HepG2 (cell line): Measurements from ENCODE around the gene NR1H3. TPM values are rescaled to one million over a fixed set of nuclear protein-coding genes. Genes with fewer than 3 reads are reported as not detected.

Experiments
- HNF4A ChIP-seq: sonication (generic); formaldehyde crosslinking; IDR thresholded peaks from 2 replicates; pipeline ENCODE4 v1.4.0; 2020; ENCODE audit warnings: missing genetic modification reagents
- IRF2 ChIP-seq: IDR thresholded peaks from 2 replicates; pipeline ENCODE4 v1.6.1; 2018; ENCODE audit warnings: missing genetic modification reagents, missing compliant biosample characterization
- RCOR2 ChIP-seq: IDR thresholded peaks from 2 replicates; pipeline ENCODE4 v1.6.1; 2016; ENCODE audit warnings: missing biosample characterization, missing genetic modification reagents
- SP4 ChIP-seq: sonication (generic); formaldehyde crosslinking; IDR thresholded peaks from 2 replicates; pipeline ENCODE4 v1.8.1; 2023; ENCODE audit warnings: mild to moderate bottlenecking, missing genetic modification reagents
- SRSF9 ChIP-seq: fragments of 200-400 bp; formaldehyde crosslinking; IDR thresholded peaks from 2 replicates; pipeline ENCODE4 v1.6.1; 2018; ENCODE audit warnings: borderline replicate concordance, mild to moderate bottlenecking, low read depth, low read length; ENCODE audit not compliant: insufficient read depth, poor library complexity, severe bottlenecking
- TSC22D2 ChIP-seq: sonication (generic); formaldehyde crosslinking; IDR thresholded peaks from 2 replicates; pipeline ENCODE4 v1.5.1; 2020; ENCODE audit warnings: missing genetic modification reagents, mild to moderate bottlenecking, borderline replicate concordance
- ZMYM2 ChIP-seq: sonication (generic); formaldehyde crosslinking; IDR thresholded peaks from 2 replicates; pipeline ENCODE4 v1.8.0; 2022; ENCODE audit warnings: mild to moderate bottlenecking, missing genetic modification reagents
- ZNF326 ChIP-seq: sonication (generic); formaldehyde crosslinking; IDR thresholded peaks from 2 replicates; pipeline ENCODE4 v1.4.0; 2020; ENCODE audit warnings: missing genetic modification reagents, borderline replicate concordance
- ZNF329 ChIP-seq: sonication (generic); formaldehyde crosslinking; IDR thresholded peaks from 2 replicates; pipeline ENCODE4 v1.9.0; 2021; ENCODE audit warnings: low read depth, mild to moderate bottlenecking, missing genetic modification reagents
- ZNF558 ChIP-seq: sonication (generic); formaldehyde crosslinking; IDR thresholded peaks from 2 replicates; pipeline ENCODE4 v1.9.0; 2022; ENCODE audit warnings: mild to moderate bottlenecking, missing genetic modification reagents, borderline replicate concordance
- ZNF616 ChIP-seq: sonication (generic); formaldehyde crosslinking; IDR thresholded peaks from 2 replicates; pipeline ENCODE4 v1.5.0; 2020; ENCODE audit warnings: low read depth, mild to moderate bottlenecking, missing genetic modification reagents
- ZNF619 ChIP-seq: sonication (generic); formaldehyde crosslinking; IDR thresholded peaks from 2 replicates; pipeline ENCODE4 v1.4.0; 2020; ENCODE audit warnings: mild to moderate bottlenecking, missing genetic modification reagents
- ZSCAN21 ChIP-seq: sonication (generic); formaldehyde crosslinking; IDR thresholded peaks from 2 replicates; pipeline ENCODE4 v1.8.0; 2022; ENCODE audit warnings: mild to moderate bottlenecking, missing genetic modification reagents, moderate library complexity, borderline replicate concordance
- polyA plus RNA-seq, 8 experiments: library from polyadenylated mRNA; depleted of rRNA in 3 of 8; stranded (reverse) in 7 of 8; unstranded in 1 of 8; fragments of >200 nt; fragmentation: Illumina TruSeq in 4 of 8; extraction: Trizol in 4 of 8; gene quantifications; 2 replicates each; pipeline versions ENCODE4 v1.2.1 to v1.2.3, GENCODE V29; 2011 to 2016; ENCODE audit warnings: low read depth in 4 of 8, missing spikeins in 1 of 8, mixed read lengths in 1 of 8; ENCODE audit not compliant: insufficient read depth in 1 of 8
- total RNA-seq, 5 experiments: library from RNA; depleted of rRNA; stranded (reverse); fragments of >200 nt; fragmentation: Illumina TruSeq; extraction: Trizol; gene quantifications; 2 replicates each; pipeline ENCODE4 v1.2.3, GENCODE V29; 2016; ENCODE audit warnings: low read depth in 1 of 5
- TF ChIP-seq, protein P1 (sequence below): sonication (generic); formaldehyde crosslinking; IDR thresholded peaks from 2 replicates; pipeline ENCODE4 v1.4.0; 2020; ENCODE audit warnings: missing genetic modification reagents
- TF ChIP-seq, protein P2 (sequence below): sonication (generic); formaldehyde crosslinking; IDR thresholded peaks from 2 replicates; pipeline ENCODE4 v1.8.0; 2022; ENCODE audit warnings: missing genetic modification reagents, mild to moderate bottlenecking, borderline replicate concordance

Gene NR1H3
- total and polyA plus RNA-seq, 2 of the 13 experiments (the other 11 are each of a cell fraction or from before 2014, with no cell fraction given), result 41.8 to 102 TPM

GRCh38 chr11:47249378-47249715 lies 8.4 kb upstream of the NR1H3 start (continued):
- TF ChIP-seq, protein P1, sequence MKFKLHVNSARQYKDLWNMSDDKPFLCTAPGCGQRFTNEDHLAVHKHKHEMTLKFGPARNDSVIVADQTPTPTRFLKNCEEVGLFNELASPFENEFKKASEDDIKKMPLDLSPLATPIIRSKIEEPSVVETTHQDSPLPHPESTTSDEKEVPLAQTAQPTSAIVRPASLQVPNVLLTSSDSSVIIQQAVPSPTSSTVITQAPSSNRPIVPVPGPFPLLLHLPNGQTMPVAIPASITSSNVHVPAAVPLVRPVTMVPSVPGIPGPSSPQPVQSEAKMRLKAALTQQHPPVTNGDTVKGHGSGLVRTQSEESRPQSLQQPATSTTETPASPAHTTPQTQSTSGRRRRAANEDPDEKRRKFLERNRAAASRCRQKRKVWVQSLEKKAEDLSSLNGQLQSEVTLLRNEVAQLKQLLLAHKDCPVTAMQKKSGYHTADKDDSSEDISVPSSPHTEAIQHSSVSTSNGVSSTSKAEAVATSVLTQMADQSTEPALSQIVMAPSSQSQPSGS (CRISPR knock-in tag), result no peak
- TF ChIP-seq ZNF326 (CRISPR knock-in tag) (no peak), ZSCAN21 (no peak), ZNF558 (no peak), ZNF616 (0 out of 2 replicates have a peak, but pooled peaks have one; percentile 11), ZMYM2 (CRISPR knock-in tag) (0 out of 2 replicates have a peak, but pooled peaks have one; percentile 64), IRF2 (CRISPR knock-in tag) (no peak), ZNF619 (CRISPR knock-in tag) (no peak), HNF4A (CRISPR knock-in tag) (no peak), SP4 (no peak), TSC22D2 (CRISPR knock-in tag) (no peak), ZNF329 (no peak; the same call in 1 of the 2 replicates), SRSF9 (no peak), RCOR2 (CRISPR knock-in tag) (no peak)
- TF ChIP-seq, protein P2, sequence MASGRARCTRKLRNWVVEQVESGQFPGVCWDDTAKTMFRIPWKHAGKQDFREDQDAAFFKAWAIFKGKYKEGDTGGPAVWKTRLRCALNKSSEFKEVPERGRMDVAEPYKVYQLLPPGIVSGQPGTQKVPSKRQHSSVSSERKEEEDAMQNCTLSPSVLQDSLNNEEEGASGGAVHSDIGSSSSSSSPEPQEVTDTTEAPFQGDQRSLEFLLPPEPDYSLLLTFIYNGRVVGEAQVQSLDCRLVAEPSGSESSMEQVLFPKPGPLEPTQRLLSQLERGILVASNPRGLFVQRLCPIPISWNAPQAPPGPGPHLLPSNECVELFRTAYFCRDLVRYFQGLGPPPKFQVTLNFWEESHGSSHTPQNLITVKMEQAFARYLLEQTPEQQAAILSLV, result no peak
